A673 (cell line): Measurements from ENCODE around the gene CDKN2B. TPM values are rescaled to one million over a fixed set of nuclear protein-coding genes. Genes with fewer than 3 reads are reported as not detected.

ENCODE experiments used
- BruUV-seq: library from RNA; stranded (reverse); fragments of 400-500 nt; replicated peaks from 2 replicates; lab custom pipeline; 2021; lab: Mats Ljungman, UMichigan
- CTCF ChIA-PET: fragments of 300-600 bp; sonication (Branson Sonifier 250); formaldehyde crosslinking; loops from one replicate; lab custom pipeline; 2022; ENCODE audit warnings: antibody characterized with exemption; lab: Charles Lee
- POLR2A ChIA-PET: fragments of 300-600 bp; sonication (Branson Sonifier 250); formaldehyde crosslinking; loops from one replicate; lab custom pipeline; 2022; ENCODE audit warnings: antibody characterized with exemption; ENCODE audit not compliant: low non-redundant PET; lab: Charles Lee
- DNase-seq: peaks from one replicate; pipeline ENCODE4 v3.0.0-alpha.2; 2015; ENCODE audit warnings: low spot score
- H3K27ac ChIP-seq: fragments of 200-600 bp; sonication (generic); 2 replicates; pipeline ENCODE4 v1.5.1; 2016; ENCODE audit warnings: mixed run types, low read depth, mild to moderate bottlenecking, mixed read lengths, antibody characterized with exemption, low read length; ENCODE audit not compliant: poor library complexity, severe bottlenecking
- H3K27me3 ChIP-seq: fragments of 200-600 bp; sonication (generic); replicated peaks from 2 replicates; pipeline ENCODE4 v1.6.1; 2017; ENCODE audit warnings: mixed run types, low read depth, mild to moderate bottlenecking, mixed read lengths, antibody characterized with exemption, low read length; ENCODE audit not compliant: insufficient read depth, poor library complexity
- H3K36me3 ChIP-seq: fragments of 200-600 bp; sonication (generic); 2 replicates; pipeline ENCODE4 v1.6.1; 2016; ENCODE audit warnings: mixed run types, mild to moderate bottlenecking, mixed read lengths, antibody characterized with exemption, low read length; ENCODE audit not compliant: insufficient read depth, poor library complexity, severe bottlenecking
- H3K4me1 ChIP-seq: fragments of 200-600 bp; sonication (generic); 2 replicates; pipeline ENCODE4 v1.6.1; 2017; ENCODE audit warnings: mixed run types, mild to moderate bottlenecking, mixed read lengths, antibody characterized with exemption, low read length; ENCODE audit not compliant: insufficient read depth, poor library complexity, severe bottlenecking
- H3K4me3 ChIP-seq: fragments of 200-600 bp; sonication (generic); 2 replicates; pipeline ENCODE4 v1.5.1; 2016; ENCODE audit warnings: low read depth, mixed run types, mild to moderate bottlenecking, mixed read lengths, low read length; ENCODE audit not compliant: poor library complexity, severe bottlenecking
- H3K9me3 ChIP-seq: fragments of 200-600 bp; sonication (generic); 2 replicates; pipeline ENCODE4 v1.6.1; 2016; ENCODE audit warnings: mixed run types, low read depth, mild to moderate bottlenecking, mixed read lengths, antibody characterized with exemption, low read length; ENCODE audit not compliant: poor library complexity, severe bottlenecking
- EZH2 ChIP-seq: fragments of 200-600 bp; sonication (generic); IDR thresholded peaks from 2 replicates; pipeline ENCODE4 v1.6.1; 2017; ENCODE audit warnings: borderline replicate concordance, low read depth, mild to moderate bottlenecking, mixed read lengths, antibody characterized with exemption, low read length; ENCODE audit not compliant: poor library complexity, severe bottlenecking
- intact Hi-C: fragments of 100-400 bp; cut with micrococcal nuclease; formaldehyde crosslinking; loops from one replicate; pipeline ENCODE4 v1.10.0; 2022; ENCODE audit not compliant: unreplicated experiment
- total RNA-seq: library from RNA; stranded (reverse); gene quantifications from 2 replicates; pipeline ENCODE4 v1.2.3, GENCODE V29; 2021
- TF ChIP-seq, protein P1 (sequence below): fragments of 300-800, 200-600 bp; sonication (generic); conservative IDR thresholded peaks from 2 replicates; pipeline ENCODE4 v1.5.1; 2017; ENCODE audit warnings: low read depth, mild to moderate bottlenecking, antibody characterized with exemption, low read length, moderate library complexity, mixed read lengths

CDKN2B gene
- total RNA-seq, 1 experiment from 2014 or later, result not detected

DNA sequence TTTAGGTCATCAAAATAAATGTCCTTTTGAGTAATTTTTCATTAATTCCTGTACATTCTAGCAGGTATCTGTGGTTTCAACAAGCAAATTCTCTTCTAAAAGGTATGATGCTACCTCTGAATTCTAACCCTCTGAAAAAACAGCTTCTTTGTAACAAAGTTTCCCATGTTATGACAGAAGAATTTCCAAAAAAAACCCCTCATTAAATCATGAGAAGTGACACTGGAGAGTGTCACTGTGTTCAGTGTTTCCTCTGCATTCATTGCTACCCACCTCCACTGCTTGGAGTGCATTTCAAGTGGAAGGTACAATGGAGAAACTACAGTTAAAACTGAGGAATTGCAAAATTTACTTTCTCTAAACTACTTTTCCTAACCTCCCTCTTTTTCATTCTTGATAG, 25.0 kb downstream of the CDKN2B start:
- POLR2A ChIA-PET, result no interaction called here
- BruUV-seq, result no TSS peak
- TF ChIP-seq EZH2, result no peak
- TF ChIP-seq, protein P1, sequence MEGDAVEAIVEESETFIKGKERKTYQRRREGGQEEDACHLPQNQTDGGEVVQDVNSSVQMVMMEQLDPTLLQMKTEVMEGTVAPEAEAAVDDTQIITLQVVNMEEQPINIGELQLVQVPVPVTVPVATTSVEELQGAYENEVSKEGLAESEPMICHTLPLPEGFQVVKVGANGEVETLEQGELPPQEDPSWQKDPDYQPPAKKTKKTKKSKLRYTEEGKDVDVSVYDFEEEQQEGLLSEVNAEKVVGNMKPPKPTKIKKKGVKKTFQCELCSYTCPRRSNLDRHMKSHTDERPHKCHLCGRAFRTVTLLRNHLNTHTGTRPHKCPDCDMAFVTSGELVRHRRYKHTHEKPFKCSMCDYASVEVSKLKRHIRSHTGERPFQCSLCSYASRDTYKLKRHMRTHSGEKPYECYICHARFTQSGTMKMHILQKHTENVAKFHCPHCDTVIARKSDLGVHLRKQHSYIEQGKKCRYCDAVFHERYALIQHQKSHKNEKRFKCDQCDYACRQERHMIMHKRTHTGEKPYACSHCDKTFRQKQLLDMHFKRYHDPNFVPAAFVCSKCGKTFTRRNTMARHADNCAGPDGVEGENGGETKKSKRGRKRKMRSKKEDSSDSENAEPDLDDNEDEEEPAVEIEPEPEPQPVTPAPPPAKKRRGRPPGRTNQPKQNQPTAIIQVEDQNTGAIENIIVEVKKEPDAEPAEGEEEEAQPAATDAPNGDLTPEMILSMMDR, result no peak
- no peak overlapping the region for H3K4me3 ChIP-seq
- DNase-seq, result no peak
- no peak overlapping the region for H3K27ac ChIP-seq
- H3K4me1 ChIP-seq, result no peaks in the 10 kb centered on the region
- no peaks in the 10 kb centered on the region for H3K9me3 ChIP-seq
- no peaks in the 10 kb centered on the region for H3K27me3 ChIP-seq
- no peaks in the 10 kb centered on the region for H3K36me3 ChIP-seq
- CTCF ChIA-PET, result no interaction called here
- intact Hi-C loops, result no loop called here

DNA sequence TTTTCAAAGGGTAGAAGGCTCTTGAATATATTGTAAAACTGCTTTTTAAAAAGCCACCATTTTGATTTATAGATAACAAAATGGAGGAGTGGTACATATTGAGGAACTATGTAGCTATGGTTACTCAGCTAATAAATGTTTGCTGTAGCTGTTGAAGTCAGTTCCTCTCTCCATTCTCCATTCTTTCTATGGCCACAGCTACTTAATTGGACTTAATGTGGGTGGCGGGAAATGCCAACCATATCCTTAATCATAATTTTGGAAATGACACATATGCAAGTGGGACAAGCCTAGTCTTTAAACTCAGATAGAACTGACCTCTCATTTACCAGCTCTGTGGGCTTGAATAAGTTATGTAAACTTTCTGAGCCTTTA, 25.6 kb downstream of the CDKN2B start:
- ChIA-PET CTCF (no interaction called here), POLR2A (no interaction called here)
- Histone ChIP-seq H3K27ac (no peak overlapping the region), H3K36me3 (no peaks in the 10 kb centered on the region), H3K9me3 (no peaks in the 10 kb centered on the region), H3K4me3 (no peak overlapping the region), H3K4me1 (no peaks in the 10 kb centered on the region), H3K27me3 (no peaks in the 10 kb centered on the region)
- no TSS peak for BruUV-seq
- DNase-seq, result no peak
- intact Hi-C loops, result no loop called here
- no peak for TF ChIP-seq EZH2
- TF ChIP-seq, protein P1, result no peak

DNA sequence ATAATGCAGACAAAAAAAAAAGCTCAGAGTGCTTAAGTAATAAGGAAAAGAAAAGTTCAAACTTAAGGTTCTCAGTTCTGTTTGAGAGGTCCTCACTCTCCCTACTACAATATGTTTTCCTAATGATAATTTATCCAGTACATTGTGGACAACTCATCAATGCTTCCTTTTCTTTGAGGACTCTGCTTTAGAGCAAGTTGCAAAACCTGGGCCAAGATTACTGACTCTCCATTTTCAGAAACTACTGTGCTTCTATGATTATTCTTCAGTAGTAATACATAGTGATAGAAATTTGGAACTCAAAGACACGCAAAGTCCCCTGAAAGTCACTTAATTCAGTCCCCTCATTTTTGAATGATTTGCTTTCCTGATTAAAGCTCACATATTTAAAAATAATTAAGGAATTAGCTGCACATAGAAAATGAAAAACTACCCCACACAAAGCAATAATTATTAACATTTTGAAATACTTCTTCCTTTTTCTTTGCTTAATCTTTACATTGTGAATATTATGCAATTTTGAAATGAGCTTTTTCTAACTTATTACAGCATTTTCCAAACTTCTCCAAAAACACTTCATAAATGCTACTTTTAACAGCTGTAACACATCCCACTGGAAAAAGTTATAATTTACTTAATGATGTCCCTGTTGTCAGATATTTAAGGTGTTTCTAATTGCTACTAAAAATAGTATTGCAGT, 26.1 kb downstream of the CDKN2B start:
- H3K4me3 ChIP-seq, result no peak overlapping the region
- ChIA-PET CTCF (no interaction called here), POLR2A (no interaction called here)
- BruUV-seq, result no TSS peak
- no peaks in the 10 kb centered on the region for H3K36me3 ChIP-seq
- no peak overlapping the region for H3K27ac ChIP-seq
- H3K9me3 ChIP-seq, result no peaks in the 10 kb centered on the region
- intact Hi-C loops, result no loop called here
- TF ChIP-seq, protein P1, result no peak
- TF ChIP-seq EZH2, result no peak
- no peak for DNase-seq
- no peaks in the 10 kb centered on the region for H3K27me3 ChIP-seq
- H3K4me1 ChIP-seq, result no peaks in the 10 kb centered on the region
